ENCODE results near the gene ULK4. TPM values are rescaled to one million over a fixed set of nuclear protein-coding genes. Genes with fewer than 3 reads are reported as not detected.

The ULK4 gene
- total RNA-seq, 2 donors from 2014 or later = 11.1 to 17.9 TPM

GRCh38 chr3:41434781-41435180 is 527.1 kb downstream of the ULK4 start:
- WGBS, 2 experiments (ENCODE audit: insufficient coverage in 1 of 2, insufficient read length in 1 of 2) = 86% methylated on average over 2 of the region's 2 CpGs; no CpG with 5 or more reads in 1 of the 2 experiments

DNA sequence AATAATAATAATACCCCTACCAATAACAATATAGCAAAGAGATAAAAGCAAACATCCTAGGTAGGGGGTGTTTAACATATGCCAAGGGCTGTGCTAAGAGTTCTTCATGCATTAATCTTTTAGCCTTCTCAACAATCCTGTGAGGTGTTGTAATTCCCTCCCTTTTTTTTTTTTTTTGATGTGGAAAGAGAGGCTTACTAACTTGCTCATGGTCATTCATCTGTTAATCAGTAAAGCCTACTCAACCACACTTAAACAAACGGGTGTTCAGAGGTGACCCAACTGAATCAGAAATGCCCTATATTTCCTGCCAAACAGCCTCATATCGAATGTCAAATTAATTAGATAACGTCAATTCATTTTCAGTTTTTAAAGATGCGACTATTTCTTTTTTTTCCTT is 530.5 kb downstream of the ULK4 start:
- no peak for TF ChIP-seq CTCF (conservative IDR thresholded peaks at IDR 0.05)
- Histone ChIP-seq H3K9ac (ENCODE audit: extremely low read depth, low read length, poor library complexity, severe bottlenecking) (no peak overlapping the region), H3K9me3 (ENCODE audit: control insufficient read depth, low read length) (peaks cover 5% of the 10 kb centered on the region), H3K4me3 (ENCODE audit: low read length) (no peak overlapping the region), H3K27me3 (ENCODE audit: control insufficient read depth, insufficient read depth, low read length, poor library complexity, severe bottlenecking) (no peaks in the 10 kb centered on the region), H3K4me1 (ENCODE audit: control insufficient read depth, insufficient read depth, low read length) (no peaks in the 10 kb centered on the region), H3K36me3 (ENCODE audit: control insufficient read depth, insufficient read depth, low read length) (no peaks in the 10 kb centered on the region), H3K27ac (ENCODE audit: low read depth, low read length) (no peak overlapping the region)
- H3K9me3 Mint-ChIP-seq = peaks cover 17% of the 10 kb centered on the region
- 91 to 100% methylated on average over 2 to 4 of the region's 4 CpGs for WGBS, 2 experiments (ENCODE audit: insufficient coverage in 1 of 2, insufficient read length in 1 of 2)
- no peak for DNase-seq
- H3K4me1 Mint-ChIP-seq = no peaks in the 10 kb centered on the region
- H3K4me3 Mint-ChIP-seq = no peak overlapping the region
- H3K27ac Mint-ChIP-seq = no peak overlapping the region
- no peaks in the 10 kb centered on the region for H3K36me3 Mint-ChIP-seq (ENCODE audit: low read depth)
- no peaks in the 10 kb centered on the region for H3K27me3 Mint-ChIP-seq (ENCODE audit: insufficient read depth)

More at GRCh38 chr3:41434781-41435180, 527.1 kb downstream of the ULK4 start:
- peaks cover 15% of the 10 kb centered on the region for H3K9me3 Mint-ChIP-seq
- no peak for DNase-seq
- Histone ChIP-seq H3K4me3 (ENCODE audit: low read length) (no peak overlapping the region), H3K27me3 (ENCODE audit: control insufficient read depth, insufficient read depth, low read length, poor library complexity, severe bottlenecking) (no peaks in the 10 kb centered on the region), H3K36me3 (ENCODE audit: control insufficient read depth, insufficient read depth, low read length) (no peaks in the 10 kb centered on the region), H3K9ac (ENCODE audit: extremely low read depth, low read length, poor library complexity, severe bottlenecking) (no peak overlapping the region), H3K27ac (ENCODE audit: low read depth, low read length) (no peak overlapping the region), H3K4me1 (ENCODE audit: control insufficient read depth, insufficient read depth, low read length) (no peaks in the 10 kb centered on the region), H3K9me3 (ENCODE audit: control insufficient read depth, low read length) (peaks cover 4% of the 10 kb centered on the region)
- H3K4me1 Mint-ChIP-seq = no peaks in the 10 kb centered on the region
- no peak overlapping the region for H3K27ac Mint-ChIP-seq
- no peak overlapping the region for H3K4me3 Mint-ChIP-seq
- TF ChIP-seq CTCF (conservative IDR thresholded peaks at IDR 0.05) = no peak
- H3K36me3 Mint-ChIP-seq (ENCODE audit: low read depth) = no peaks in the 10 kb centered on the region
- no peaks in the 10 kb centered on the region for H3K27me3 Mint-ChIP-seq (ENCODE audit: insufficient read depth)

GRCh38 chr3:41430886-41431285 is 531.0 kb downstream of the ULK4 start:
- Histone ChIP-seq H3K9ac (ENCODE audit: extremely low read depth, low read length, poor library complexity, severe bottlenecking) (no peak overlapping the region), H3K27ac (ENCODE audit: low read depth, low read length) (no peak overlapping the region), H3K4me1 (ENCODE audit: control insufficient read depth, insufficient read depth, low read length) (no peaks in the 10 kb centered on the region), H3K36me3 (ENCODE audit: control insufficient read depth, insufficient read depth, low read length) (no peaks in the 10 kb centered on the region), H3K4me3 (ENCODE audit: low read length) (no peak overlapping the region), H3K9me3 (ENCODE audit: control insufficient read depth, low read length) (peaks cover 5% of the 10 kb centered on the region), H3K27me3 (ENCODE audit: control insufficient read depth, insufficient read depth, low read length, poor library complexity, severe bottlenecking) (no peaks in the 10 kb centered on the region)
- H3K27me3 Mint-ChIP-seq (ENCODE audit: insufficient read depth) = no peaks in the 10 kb centered on the region
- WGBS, 2 experiments (ENCODE audit: insufficient coverage in 1 of 2, insufficient read length in 1 of 2) = 94 to 97% methylated on average over 11 to 12 of the region's 12 CpGs
- DNase-seq = no peak
- no peak overlapping the region for H3K27ac Mint-ChIP-seq
- no peaks in the 10 kb centered on the region for H3K4me1 Mint-ChIP-seq
- no peak for TF ChIP-seq CTCF (conservative IDR thresholded peaks at IDR 0.05)
- no peaks in the 10 kb centered on the region for H3K36me3 Mint-ChIP-seq (ENCODE audit: low read depth)
- peaks cover 17% of the 10 kb centered on the region for H3K9me3 Mint-ChIP-seq
- H3K4me3 Mint-ChIP-seq = no peak overlapping the region

All from endodermal cell (in vitro differentiated cells).